Esophagus muscularis mucosa (tissue), 4 donors: ENCODE results near the gene SOBP.

Experiments used
- EP300 ChIP-seq: sonication (generic); formaldehyde crosslinking; IDR thresholded peaks from one replicate; pipeline ENCODE4 v1.6.1; 2017; ENCODE audit warnings: antibody characterized with exemption
- POLR2A ChIP-seq: fragments of 450-650 bp; IDR thresholded peaks from one replicate; pipeline ENCODE4 v1.6.1; 2017; ENCODE audit warnings: antibody characterized with exemption, moderate library complexity, mild to moderate bottlenecking, low read depth
- TF ChIP-seq, protein P1 (sequence below), 3 experiments: fragments of 200-600 bp in 2 of 3; fragments of 450-650 bp in 1 of 3; sonication (generic) in 2 of 3; IDR thresholded peaks; one replicate each; pipeline ENCODE4 v1.5.1; 2017 to 2019; ENCODE audit warnings: antibody characterized with exemption in 3 of 3, mild to moderate bottlenecking in 2 of 3, moderate library complexity in 1 of 3

DNA sequence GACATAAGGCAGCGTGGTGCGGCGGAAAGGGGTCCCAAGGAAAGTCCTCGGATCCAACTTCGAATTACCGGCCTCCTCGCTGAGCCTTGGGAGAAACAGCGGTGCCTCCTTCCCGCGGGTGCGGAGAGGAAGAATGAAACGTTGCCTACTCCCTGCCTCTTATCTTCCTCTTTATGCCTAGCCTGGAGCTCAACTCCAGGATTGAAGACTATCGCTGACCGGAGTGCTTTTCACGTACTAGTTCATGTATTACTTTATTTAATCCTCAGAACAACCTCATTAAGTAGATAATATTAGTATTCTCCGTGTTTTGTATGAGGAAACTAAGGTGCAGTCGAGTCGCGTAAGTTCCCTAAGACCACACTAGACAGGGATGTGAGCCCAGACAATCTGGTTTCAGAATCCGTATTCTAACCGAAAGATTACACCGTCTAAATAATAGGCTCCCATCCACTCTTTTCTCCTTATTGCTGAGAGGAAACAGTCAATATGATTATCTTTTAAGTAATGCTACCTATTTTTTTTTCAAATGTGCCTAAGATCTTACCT is 29.8 kb upstream of the SOBP start:
- TF ChIP-seq, protein P1, sequence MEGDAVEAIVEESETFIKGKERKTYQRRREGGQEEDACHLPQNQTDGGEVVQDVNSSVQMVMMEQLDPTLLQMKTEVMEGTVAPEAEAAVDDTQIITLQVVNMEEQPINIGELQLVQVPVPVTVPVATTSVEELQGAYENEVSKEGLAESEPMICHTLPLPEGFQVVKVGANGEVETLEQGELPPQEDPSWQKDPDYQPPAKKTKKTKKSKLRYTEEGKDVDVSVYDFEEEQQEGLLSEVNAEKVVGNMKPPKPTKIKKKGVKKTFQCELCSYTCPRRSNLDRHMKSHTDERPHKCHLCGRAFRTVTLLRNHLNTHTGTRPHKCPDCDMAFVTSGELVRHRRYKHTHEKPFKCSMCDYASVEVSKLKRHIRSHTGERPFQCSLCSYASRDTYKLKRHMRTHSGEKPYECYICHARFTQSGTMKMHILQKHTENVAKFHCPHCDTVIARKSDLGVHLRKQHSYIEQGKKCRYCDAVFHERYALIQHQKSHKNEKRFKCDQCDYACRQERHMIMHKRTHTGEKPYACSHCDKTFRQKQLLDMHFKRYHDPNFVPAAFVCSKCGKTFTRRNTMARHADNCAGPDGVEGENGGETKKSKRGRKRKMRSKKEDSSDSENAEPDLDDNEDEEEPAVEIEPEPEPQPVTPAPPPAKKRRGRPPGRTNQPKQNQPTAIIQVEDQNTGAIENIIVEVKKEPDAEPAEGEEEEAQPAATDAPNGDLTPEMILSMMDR (IDR thresholded peaks at IDR 0.05), result no peak
- TF ChIP-seq POLR2A (no peak), EP300 (no peak)
